Uterus (tissue), 2 donors: ENCODE results near the gene THBS4.

ENCODE experiments used
- CTCF ChIP-seq, 4 experiments: fragments of 200-600 bp in 2 of 4; fragments of 450-650 bp in 2 of 4; sonication (generic) in 2 of 4; IDR thresholded peaks; one replicate each; pipeline ENCODE4 v1.5.1; 2016 to 2019; ENCODE audit warnings: antibody characterized with exemption in 4 of 4, mild to moderate bottlenecking in 2 of 4, moderate library complexity in 1 of 4
- POLR2A ChIP-seq, 2 donors: fragments of 450-650 bp; IDR thresholded peaks; one replicate each; pipeline ENCODE4 v1.6.1; 2016; ENCODE audit warnings: antibody characterized with exemption in 2 of 2, mild to moderate bottlenecking in 1 of 2, moderate library complexity in 1 of 2

GRCh38 chr5:80031109-80031508 lies 4.0 kb upstream of the THBS4 start:
- no peak for TF ChIP-seq POLR2A (IDR thresholded peaks at IDR 0.05)
- TF ChIP-seq CTCF (IDR thresholded peaks at IDR 0.05): no peak
